ENCODE results near the gene SKOR1. TPM values are rescaled to one million over a fixed set of nuclear protein-coding genes. Genes with fewer than 3 reads are reported as not detected.

The SKOR1 gene
- total RNA-seq, 1 donor from 2014 or later = 0.48 TPM

- DNase-seq (ENCODE audit: extremely low spot score, unreplicated experiment) = no peak
- no peak for TF ChIP-seq CTCF (IDR thresholded peaks at IDR 0.05)
- Mint-ChIP-seq H3K36me3 (ENCODE audit: unreplicated experiment) (peaks cover 7% of the 10 kb centered on the region), H3K4me1 (ENCODE audit: unreplicated experiment) (no peaks in the 10 kb centered on the region), H3K27me3 (ENCODE audit: unreplicated experiment) (no peaks in the 10 kb centered on the region), H3K27ac (ENCODE audit: unreplicated experiment) (no peak overlapping the region), H3K4me3 (ENCODE audit: unreplicated experiment) (no peak overlapping the region), H3K9me3 (ENCODE audit: unreplicated experiment) (no peaks in the 10 kb centered on the region)
Observed at GRCh38 chr15:67777773-67778172, 47.5 kb upstream of the SKOR1 start.

- H3K36me3 Mint-ChIP-seq (ENCODE audit: unreplicated experiment) = peaks cover 10% of the 10 kb centered on the region
- no peak overlapping the region for H3K4me3 Mint-ChIP-seq (ENCODE audit: unreplicated experiment)
Observed at GRCh38 chr15:67778968-67779548, 46.3 kb upstream of the SKOR1 start.

GRCh38 chr15:67779549-67780111 lies 45.7 kb upstream of the SKOR1 start:
- H3K27me3 Mint-ChIP-seq (ENCODE audit: unreplicated experiment) = no peaks in the 10 kb centered on the region

More at GRCh38 chr15:67778968-67779548, 46.3 kb upstream of the SKOR1 start:
- Mint-ChIP-seq H3K27ac (ENCODE audit: unreplicated experiment) (no peak overlapping the region), H3K4me1 (ENCODE audit: unreplicated experiment) (no peaks in the 10 kb centered on the region), H3K27me3 (ENCODE audit: unreplicated experiment) (no peaks in the 10 kb centered on the region), H3K9me3 (ENCODE audit: unreplicated experiment) (no peaks in the 10 kb centered on the region)
- no peak for TF ChIP-seq CTCF (IDR thresholded peaks at IDR 0.05)
- DNase-seq (ENCODE audit: extremely low spot score, unreplicated experiment) = no peak

GRCh38 chr15:67781061-67781460 lies 44.2 kb upstream of the SKOR1 start:
- peaks cover 17% of the 10 kb centered on the region for H3K36me3 Mint-ChIP-seq (ENCODE audit: unreplicated experiment)
- H3K27ac Mint-ChIP-seq (ENCODE audit: unreplicated experiment) = no peak overlapping the region
- no peaks in the 10 kb centered on the region for H3K4me1 Mint-ChIP-seq (ENCODE audit: unreplicated experiment)
- no peaks in the 10 kb centered on the region for H3K9me3 Mint-ChIP-seq (ENCODE audit: unreplicated experiment)
- no peak for TF ChIP-seq CTCF (IDR thresholded peaks at IDR 0.05)
- H3K27me3 Mint-ChIP-seq (ENCODE audit: unreplicated experiment) = no peaks in the 10 kb centered on the region
- no peak for DNase-seq (ENCODE audit: extremely low spot score, unreplicated experiment)
- no peak overlapping the region for H3K4me3 Mint-ChIP-seq (ENCODE audit: unreplicated experiment)

More at GRCh38 chr15:67779549-67780111, 45.7 kb upstream of the SKOR1 start:
- no peak for TF ChIP-seq CTCF (IDR thresholded peaks at IDR 0.05)
- Mint-ChIP-seq H3K36me3 (ENCODE audit: unreplicated experiment) (peaks cover 13% of the 10 kb centered on the region), H3K4me1 (ENCODE audit: unreplicated experiment) (no peaks in the 10 kb centered on the region), H3K9me3 (ENCODE audit: unreplicated experiment) (no peaks in the 10 kb centered on the region), H3K27ac (ENCODE audit: unreplicated experiment) (no peak overlapping the region), H3K4me3 (ENCODE audit: unreplicated experiment) (no peak overlapping the region)
- no peak for DNase-seq (ENCODE audit: extremely low spot score, unreplicated experiment)

- Mint-ChIP-seq H3K36me3 (ENCODE audit: unreplicated experiment) (peaks cover 14% of the 10 kb centered on the region), H3K9me3 (ENCODE audit: unreplicated experiment) (no peaks in the 10 kb centered on the region), H3K4me1 (ENCODE audit: unreplicated experiment) (no peaks in the 10 kb centered on the region), H3K27me3 (ENCODE audit: unreplicated experiment) (no peaks in the 10 kb centered on the region), H3K27ac (ENCODE audit: unreplicated experiment) (no peak overlapping the region), H3K4me3 (ENCODE audit: unreplicated experiment) (no peak overlapping the region)
- TF ChIP-seq CTCF (IDR thresholded peaks at IDR 0.05) = no peak
- DNase-seq (ENCODE audit: extremely low spot score, unreplicated experiment) = no peak
Observed at GRCh38 chr15:67781907-67782690, 43.2 kb upstream of the SKOR1 start.

Measured in osteocyte (in vitro differentiated cells).